Keratinocyte (primary cell): Measurements from ENCODE around the gene GRM7.

Experiments
- EZH2 ChIP-seq: IDR thresholded peaks from one replicate; pipeline ENCODE4 v1.6.1; 2012; ENCODE audit warnings: inconsistent platforms, mild to moderate bottlenecking, low read length, moderate library complexity
- TF ChIP-seq, protein P1 (sequence below), 3 experiments: IDR thresholded peaks in 1 of 3; conservative IDR thresholded peaks in 1 of 3; optimal IDR thresholded peaks in 1 of 3; 2 replicates in 2 of 3; 3 replicates in 1 of 3; pipeline versions ENCODE3 to v1.5.1; 2011; ENCODE audit warnings: low read length in 3 of 3, mild to moderate bottlenecking in 3 of 3, moderate library complexity in 2 of 3, control low read depth in 1 of 3, inconsistent platforms in 1 of 3; ENCODE audit not compliant: insufficient read depth in 2 of 3; ENCODE audit errors: extremely low read depth in 1 of 3

DNA sequence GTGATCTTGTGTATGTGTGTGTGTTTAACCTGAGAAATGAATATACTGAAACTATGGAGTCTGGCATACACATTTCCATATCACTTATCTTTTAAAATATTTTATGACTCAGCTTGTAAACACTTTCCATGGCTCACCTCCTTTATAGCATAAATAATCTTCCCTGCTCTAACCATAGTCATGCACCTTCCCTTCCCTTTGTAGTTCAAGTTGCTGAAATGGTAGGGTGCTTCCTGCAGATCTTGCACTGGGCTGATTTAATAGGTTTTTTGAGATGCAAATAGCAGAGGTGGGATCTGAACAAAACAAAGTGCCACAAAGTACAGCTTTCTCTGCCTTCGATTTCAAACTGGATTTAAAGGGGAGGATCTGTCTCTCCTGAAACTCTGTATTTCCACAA, 928.0 kb downstream of the GRM7 start:
- TF ChIP-seq, protein P1, sequence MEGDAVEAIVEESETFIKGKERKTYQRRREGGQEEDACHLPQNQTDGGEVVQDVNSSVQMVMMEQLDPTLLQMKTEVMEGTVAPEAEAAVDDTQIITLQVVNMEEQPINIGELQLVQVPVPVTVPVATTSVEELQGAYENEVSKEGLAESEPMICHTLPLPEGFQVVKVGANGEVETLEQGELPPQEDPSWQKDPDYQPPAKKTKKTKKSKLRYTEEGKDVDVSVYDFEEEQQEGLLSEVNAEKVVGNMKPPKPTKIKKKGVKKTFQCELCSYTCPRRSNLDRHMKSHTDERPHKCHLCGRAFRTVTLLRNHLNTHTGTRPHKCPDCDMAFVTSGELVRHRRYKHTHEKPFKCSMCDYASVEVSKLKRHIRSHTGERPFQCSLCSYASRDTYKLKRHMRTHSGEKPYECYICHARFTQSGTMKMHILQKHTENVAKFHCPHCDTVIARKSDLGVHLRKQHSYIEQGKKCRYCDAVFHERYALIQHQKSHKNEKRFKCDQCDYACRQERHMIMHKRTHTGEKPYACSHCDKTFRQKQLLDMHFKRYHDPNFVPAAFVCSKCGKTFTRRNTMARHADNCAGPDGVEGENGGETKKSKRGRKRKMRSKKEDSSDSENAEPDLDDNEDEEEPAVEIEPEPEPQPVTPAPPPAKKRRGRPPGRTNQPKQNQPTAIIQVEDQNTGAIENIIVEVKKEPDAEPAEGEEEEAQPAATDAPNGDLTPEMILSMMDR (optimal IDR thresholded peaks at IDR 0.05 in 1 of 3, IDR thresholded peaks at IDR 0.05 in 1 of 3, conservative IDR thresholded peaks at IDR 0.05 in 1 of 3; ENCODE audit: extremely low read depth in 1 of 3, insufficient read depth in 2 of 3, low read length in 3 of 3) = no peak
- no peak for TF ChIP-seq EZH2
